Glomerular visceral epithelial cell (primary cell): ENCODE results near the gene ACTR5.
"Not testable (repeated sequence)": the region's sequence is repeated elsewhere in the genome, so short reads cannot be mapped to it uniquely, and the experiment has no call there.

ENCODE experiments used
- DNase-seq: peaks from one replicate; pipeline ENCODE4 v3.0.0-alpha.2; 2016; ENCODE audit errors: extremely low spot score

ACTR5 gene

DNA sequence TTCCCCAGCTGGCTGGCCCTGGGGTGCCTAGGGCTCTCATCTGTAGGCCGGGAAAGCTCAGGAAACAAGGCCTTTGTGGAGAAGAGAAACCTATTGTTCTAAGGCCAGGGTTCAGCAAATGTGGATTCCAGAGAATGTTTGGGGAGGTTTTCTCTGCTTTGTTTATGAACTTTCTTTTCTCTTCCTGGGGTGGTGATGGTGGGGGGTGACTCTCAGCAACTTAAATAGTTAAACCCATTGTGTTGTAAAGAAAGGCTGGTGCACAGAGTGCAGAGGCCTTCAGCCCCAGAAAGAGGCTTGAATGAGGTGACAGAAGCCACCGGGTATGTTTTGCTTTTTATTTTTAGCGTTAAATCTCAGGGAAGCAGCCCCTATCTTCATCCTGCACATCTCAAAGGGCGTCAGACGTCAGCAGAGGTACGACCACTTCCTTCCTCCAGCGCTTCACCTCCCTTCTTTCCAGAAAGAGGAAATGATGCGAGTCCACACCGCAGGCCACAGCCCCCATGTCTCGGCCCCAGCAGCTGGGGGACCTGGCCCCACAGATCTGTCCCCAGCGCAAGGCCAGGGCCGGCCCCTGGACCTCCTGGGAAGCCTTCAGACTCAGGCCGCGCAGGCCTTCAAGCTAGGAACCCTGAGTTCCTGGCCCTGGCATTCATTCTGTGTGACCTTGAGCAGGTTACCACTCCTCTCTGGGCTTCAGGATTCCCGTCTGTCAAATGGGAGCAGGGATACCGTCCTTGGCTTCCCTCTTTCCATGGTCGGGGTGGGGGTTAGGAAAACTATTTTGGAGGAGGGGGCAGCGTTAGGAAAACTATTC, 56.6 kb downstream of the ACTR5 start:
- no peak for DNase-seq

DNA sequence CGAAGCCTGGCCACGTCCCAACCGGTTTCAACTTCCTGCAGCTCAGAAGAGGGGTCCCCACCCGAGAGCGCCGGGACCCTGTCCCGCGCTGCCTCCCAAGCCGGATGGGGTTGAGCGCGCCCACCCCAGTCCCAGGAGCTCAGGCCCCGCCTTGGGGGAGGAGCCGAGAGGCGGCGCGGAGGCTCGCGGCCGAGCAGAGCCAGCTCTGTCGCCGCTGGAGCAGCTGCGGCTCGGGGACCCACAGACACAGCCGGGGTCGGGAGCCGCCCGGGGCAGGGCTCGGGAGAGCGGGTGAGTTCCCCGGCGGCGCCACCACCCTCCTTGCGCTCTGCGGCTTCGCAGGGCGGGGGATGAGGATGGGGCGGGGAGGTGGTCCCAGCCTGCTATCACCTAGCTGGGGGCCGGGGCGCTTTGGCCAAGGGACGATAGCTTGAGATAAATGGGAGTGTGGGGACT, 57.3 kb downstream of the ACTR5 start, which contains the start of gene PPP1R16B:
PPP1R16B (plus strand) TSS at position 196 of the 456 bp plus-strand sequence. CDS start 30,229 bp downstream, outside the sequence.
- DNase-seq = no peak

DNA sequence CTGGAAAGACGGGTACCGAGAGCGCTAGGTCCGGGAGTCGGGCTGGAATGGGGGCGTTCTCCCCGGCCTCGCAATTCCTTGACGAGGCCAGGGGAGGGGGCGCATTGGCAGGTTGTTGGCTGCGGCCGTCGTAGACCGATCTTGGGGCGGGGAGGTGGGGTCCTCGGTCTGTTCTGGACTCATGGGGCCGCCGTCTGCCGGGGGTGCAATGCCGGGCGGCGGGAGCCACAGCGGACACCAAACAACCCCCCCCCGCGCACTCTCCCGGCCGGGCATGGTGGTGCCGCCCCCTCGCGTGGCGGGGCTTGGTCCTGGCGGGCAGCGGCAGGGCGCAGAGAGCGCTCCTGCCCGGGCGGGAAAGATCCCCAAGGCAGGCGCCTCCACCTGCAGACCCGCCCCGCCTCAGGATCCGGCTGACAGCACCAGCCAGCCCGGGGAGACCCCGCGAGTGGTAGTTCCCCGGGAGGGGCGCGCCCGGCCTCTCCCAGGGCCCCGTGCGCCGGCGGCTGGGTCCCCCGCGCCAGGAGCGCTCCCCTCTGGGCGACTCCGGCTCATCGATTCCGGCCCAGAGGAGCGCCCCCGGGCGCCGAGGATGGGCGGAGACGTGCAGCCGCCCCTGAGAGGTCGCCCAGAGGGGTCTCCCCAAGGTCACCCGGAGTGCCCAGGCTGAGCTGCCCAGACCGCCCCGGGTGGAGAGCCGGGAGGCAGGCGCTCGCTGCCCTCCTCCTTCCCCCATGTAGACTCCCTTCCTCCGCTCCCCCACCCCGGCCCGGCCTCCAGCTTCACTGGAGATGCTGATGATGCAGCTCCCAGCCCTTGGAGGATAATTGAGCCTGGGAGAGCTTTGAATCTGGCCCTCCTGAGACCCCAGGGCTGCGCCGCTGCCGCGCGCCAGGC, 57.9 kb downstream of the ACTR5 start:
- DNase-seq = no peak

DNA sequence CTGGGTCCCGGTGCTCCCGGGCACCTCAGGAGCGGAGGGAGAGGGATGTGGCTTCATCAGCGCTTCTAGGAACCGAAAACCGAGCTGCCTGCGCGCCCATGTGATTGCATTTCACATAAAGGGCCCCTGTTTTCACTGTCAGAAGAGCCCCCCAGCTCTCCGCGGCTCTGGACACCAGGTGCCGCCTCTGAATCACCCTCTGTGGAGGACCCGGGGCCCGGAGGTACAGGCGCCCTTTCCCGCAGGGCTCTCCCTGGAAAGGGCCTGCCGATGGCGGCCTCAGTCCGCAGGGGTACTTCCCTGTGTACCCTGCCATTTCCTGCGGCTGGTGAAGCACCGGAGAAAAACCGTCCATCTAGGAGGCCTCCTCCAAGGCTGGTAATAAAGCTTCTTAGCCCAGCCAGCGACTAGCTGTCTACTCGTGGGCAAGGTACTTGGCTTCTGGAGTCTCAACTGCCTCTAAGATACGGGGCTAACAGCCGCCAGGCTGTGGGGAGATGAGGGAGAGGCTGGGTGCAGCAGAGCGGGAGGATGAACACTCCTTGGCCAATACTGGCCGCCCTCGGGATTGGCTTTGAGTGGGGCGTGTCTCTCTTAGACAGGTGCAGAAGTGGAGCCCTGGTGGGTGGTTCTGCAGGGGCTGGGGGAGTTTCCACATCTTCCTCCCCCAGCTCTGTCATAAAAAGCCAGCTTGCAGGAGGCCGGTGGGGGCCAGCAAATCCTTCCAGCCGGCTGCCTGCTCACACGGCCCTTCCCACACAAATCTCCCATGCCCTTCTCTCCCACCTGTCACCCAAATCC, 58.8 kb downstream of the ACTR5 start:
- no peak for DNase-seq

DNA sequence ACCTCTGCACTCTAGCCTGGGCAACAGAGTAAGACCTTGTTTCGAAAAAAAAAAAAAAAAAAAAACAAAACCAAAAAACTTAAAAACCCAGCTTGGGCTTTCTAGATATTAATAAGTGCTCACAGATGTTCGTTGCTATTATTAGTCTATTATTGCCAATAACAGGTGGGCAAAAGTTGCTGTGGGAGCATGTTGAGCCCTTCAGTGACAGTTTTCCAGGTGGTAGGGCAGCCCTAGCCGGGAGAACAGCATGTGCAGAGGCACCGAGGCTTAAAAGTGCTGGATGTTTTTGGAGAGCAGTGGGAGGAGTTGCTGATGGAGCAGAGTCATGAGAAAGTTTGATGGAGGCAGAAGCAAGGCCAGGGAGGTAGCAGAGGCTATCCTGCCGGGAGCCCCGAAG, 61.7 kb downstream of the ACTR5 start:
- DNase-seq = no peak

DNA sequence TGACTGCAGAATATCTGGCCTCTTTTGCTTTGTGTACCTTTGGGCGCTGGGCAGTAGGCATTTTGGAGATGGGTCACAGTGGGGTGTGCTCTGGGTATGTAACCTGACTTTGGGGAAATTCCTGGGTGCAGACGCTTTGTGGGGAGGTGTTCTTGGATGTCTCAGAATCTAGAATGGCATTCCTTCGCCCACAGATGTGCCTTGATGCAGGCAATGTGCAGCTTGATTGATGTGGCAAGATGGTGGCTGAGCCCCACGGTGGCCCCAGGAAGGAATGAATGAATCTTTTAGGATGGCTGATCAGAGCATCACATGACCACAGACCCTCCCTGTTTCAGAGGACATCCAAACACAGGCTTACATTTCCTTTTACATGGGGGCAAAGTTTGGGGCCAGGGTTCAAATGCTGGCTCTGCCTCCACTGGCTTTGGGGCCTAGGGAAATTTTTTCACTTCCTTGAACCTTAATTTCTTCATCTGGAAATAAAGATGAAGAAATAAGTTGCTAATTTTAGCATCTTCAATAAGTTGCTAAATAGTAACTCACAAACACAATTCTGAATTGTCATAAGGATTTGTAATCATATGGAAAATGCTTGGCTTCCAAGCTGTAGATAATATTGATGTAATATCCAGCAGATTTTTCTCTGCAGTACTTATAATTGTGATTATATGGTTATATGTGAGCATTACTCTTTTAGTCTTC, 62.8 kb downstream of the ACTR5 start:
- DNase-seq = no peak

DNA sequence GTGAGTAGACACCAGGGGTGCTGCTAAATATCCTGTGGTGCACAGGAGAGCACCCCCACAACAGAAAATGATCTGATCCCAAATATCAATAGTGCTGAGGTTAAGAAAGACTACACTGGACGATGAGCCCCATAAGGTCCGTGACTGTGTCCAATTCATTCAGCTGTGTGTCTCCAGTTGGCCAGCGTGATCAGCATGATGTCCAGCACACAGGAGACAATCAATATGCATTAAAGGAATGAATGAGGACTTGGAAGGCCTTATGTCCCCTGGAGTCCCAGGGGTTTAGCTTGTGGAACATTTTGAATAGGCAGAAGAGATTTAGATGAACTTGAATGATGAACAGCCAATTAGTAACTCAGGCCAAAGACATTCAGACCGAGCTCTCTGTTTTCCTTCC, 63.5 kb downstream of the ACTR5 start:
- no peak for DNase-seq

DNA sequence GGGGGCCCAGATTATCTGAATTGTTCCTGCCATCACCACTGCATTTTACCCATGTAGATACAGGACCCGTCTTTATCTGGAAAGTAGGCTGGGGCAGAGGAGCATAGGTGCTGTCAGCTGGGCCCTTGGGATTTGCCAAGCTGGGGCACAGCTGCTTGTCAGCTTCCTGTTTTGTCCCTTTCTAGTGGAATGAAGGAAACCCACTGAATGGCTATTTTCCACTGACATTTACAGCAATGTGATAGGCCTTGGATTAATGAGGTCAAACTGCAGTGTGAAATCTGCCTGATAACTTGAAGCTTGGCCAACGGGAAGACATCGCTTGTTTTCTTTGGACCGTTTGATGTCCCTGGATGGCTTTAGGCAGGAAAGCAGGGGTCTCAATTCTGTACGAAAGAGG, 63.9 kb downstream of the ACTR5 start:
- DNase-seq = no peak

DNA sequence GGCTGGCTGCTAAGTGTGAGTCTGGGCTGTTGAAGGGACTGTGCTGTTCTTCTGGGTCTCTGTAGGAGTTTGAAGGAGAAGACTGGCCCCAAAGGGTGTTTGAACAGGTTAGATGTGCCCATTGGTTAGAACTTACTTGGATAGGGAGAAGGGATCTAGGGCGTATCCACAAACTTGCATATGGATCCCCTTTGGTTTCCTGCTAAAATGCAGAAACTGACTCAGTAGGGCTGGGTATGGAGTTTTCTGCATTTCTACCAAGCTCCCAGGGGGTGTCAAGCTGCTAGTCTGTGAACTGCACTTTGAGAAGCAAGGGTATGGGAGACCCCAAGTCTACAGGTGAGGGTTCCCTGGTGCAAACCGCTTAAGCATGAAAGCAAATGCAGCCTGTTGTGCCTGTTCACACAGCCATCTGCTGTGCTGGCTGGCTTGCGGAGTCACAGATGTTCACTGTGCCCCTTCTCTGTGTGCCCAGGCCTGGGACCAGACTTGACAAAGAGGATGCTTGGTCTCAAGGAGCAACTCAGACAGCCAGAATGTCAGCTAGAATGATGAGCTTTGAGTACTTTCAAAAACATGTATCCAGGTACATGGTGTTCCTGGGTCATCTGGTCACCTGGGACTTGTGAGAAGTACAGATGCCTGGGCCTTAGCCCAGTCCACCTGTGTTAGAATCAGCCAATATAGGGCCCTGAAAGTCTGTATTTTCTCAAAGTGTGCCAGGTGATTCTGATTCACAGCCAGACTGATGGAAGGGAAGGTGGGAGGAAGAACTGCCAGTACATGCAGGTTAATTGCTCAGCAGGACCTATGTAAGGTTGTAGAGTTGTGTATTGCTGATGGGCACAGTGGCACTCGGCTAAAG, 64.7 kb downstream of the ACTR5 start:
- no peak for DNase-seq

DNA sequence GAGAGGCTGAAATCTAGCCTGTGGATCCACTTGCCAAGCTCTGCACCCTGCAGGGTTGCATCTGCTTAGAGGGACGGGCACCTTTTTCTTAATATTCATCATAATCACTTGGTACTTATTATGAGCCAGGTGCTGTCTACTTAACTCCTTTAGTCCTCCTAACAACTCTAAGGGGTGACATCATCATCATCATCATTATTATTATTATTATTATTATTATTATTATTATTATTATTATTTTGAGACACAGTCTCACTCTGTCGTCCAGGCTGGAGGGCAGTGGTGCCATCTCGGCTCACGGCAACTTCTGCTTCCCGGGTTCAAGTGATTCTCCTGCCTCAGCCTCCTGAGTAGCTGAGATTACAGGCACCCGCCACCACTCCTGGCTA, 65.3 kb downstream of the ACTR5 start:
- not testable (repeated sequence) for DNase-seq

DNA sequence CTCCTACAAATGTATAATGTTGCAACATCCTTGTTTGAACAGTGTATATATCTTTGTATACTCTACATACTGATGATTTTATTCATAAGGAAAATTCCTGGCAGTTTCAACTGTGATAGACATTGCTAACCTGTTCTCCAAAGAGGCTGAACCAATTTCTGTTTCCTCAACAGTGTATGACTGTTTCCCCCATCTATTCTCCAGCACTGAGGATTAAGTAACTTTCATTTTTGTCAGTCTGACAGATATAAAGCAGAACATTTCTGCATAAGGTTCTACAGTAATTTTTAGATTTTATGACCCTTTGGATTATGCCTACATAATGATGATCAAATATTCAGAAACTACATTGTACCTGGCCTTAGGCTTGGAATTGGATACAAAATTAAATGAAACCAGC, 67.2 kb downstream of the ACTR5 start:
- DNase-seq = no peak

DNA sequence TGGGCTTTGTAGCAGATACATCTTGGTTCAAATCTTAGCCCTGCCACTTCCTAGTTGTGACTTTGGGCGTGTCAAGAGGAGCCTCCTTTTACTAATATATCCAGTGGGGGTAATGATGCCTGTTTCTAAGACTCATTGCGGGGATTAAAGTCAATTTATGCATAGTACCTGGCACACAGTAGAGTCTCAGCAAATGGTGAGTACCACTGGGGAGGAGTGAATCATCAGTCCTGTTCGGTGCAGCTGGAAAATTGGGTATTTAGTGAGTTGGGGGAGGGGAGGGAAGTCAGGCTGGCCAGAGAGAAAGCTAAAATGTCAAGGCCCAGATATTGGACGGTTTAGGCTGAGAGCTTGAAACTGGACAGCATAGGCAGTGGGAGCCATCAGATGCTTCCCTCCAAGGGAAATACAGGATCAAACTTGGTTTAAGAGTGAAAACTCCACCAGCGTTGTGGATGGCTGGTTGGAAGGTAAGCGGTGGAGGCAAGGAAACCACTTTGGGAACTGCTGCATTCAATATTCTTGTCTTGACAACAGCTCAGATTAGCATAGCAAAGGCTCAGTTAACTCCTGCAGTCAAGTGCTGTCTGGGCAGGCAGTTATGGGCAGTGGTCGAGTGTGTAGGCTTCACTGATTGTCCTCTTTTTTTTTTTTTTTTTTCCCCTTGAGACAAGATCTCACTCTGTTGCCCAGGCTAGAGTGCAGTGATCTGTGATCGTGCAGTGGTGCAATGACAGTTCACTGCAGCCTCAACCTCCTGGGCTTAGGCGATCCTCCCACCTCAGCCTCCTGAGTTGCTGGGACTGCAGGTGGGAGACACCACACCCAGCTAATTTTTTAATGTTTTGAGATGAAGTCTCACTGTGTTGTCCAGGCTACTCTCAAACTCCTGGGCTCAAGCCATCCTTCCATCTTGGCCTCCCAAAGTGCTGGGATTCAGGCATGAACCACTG, 70.1 kb downstream of the ACTR5 start:
- DNase-seq = no peak
